HG03159 (cell line): ENCODE data around the gene IGFBP5.

Experiments
- ATAC-seq: cut with Tn5 transposase; IDR thresholded peaks from one replicate; pipeline ENCODE4 v1.9.1; 2021; ENCODE audit warnings: mild to moderate bottlenecking, moderate library complexity; ENCODE audit not compliant: unreplicated experiment

Gene IGFBP5

DNA sequence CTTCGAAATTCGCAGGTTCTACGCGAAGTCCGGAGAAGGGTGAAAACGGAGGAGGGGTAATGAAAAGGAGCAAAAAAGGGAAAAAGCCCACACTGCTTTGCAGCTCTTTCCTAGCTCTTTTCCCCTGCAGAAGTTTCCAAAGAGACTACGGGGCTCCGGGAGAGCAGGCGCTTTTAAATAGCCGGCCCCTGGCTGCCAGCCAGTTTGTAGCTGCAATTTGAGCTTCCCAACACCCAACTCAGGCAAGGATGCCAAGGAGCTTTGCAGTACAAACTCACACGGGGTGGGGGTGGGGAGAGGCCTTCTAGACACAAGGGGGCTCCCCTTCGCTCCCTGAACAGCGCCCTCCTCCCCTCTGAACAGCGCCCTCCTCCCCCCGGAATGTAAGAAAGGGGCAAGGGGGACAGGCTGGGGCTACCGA, at the start of gene IGFBP5:
Gene IGFBP5 (minus strand): TSS at position 149 of the 421 bp plus-strand sequence. CDS start 774 bp downstream, outside the sequence.
- ATAC-seq, result no peak

GRCh38 chr2:216743781-216744180, 48.4 kb upstream of the IGFBP5 start:
- ATAC-seq, result no peak

DNA sequence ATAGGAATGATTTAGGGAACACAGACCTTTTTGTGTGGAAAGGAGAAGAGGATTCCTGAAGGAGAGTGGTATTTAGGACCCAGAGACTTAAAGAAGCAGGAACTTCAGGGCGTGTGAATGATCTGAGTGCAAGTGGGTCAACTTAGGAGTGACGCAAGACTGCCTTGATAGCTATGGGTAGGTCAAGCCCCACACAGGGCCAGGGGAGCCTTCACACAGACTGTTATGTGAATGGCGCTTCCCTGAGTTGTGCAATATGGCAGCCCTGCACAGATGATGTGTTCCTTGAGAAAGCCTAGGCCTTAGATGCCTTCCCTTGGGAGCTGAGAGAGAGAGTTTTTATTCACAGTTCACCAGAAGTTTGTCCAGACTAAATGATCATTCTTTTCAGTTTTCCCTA, 47.1 kb upstream of the IGFBP5 start:
- ATAC-seq, result no peak

- ATAC-seq, result no peak
Observed at GRCh38 chr2:216741223-216741593, 45.9 kb upstream of the IGFBP5 start.

DNA sequence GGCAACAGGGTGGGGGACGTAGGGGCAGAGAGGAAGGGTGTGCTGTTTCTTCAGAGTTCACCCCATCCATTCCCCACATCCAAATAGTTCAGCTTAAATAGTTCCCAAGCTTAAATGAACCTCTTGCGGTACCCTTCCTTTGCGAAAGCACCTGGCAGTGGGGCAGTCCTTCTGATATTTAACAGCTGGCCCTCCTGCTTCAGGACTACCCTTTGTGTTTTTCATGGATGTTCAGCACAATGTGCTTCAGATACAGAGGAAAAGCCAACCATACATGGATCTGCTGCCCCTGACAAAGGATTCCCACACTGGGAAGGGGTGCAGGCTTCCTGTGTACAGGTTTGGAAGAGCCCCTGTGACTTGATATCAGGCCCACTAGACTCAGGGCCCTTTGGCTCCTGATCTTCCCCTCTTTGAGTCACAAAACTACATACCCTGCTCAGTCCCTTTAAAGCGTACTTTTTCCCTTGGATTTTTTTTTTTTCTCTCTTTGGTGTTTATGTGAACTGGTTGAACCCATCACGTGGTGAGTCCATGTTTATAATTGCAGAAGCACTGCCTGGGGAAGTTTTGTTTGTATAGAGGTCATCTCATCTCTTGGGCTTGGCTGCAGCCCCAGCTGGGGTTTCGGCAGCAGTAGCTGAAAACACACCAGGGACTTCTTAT, 45.3 kb upstream of the IGFBP5 start:
- ATAC-seq, result no peak

- ATAC-seq, result no peak
Observed at GRCh38 chr2:216739035-216739434, 43.7 kb upstream of the IGFBP5 start.

DNA sequence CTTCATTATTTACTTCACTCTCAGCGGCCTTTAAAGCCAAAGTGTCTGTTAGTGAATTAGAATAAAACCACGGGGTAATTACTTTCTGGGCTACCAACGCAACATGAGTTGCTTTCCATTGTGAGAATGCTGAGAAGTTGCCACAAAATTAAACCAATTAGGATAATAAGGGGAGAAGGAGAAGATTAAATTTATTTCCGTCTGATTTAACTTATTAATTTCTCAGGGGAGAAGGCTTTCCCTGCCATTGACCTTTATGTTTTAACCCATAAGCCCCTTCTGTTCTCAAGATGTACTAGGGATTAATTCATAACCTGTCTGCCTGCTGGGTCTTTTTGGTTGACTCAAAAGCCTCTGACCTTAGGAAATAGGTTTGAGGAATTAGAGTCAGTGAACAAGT, 42.3 kb upstream of the IGFBP5 start:
- ATAC-seq, result no peak

DNA sequence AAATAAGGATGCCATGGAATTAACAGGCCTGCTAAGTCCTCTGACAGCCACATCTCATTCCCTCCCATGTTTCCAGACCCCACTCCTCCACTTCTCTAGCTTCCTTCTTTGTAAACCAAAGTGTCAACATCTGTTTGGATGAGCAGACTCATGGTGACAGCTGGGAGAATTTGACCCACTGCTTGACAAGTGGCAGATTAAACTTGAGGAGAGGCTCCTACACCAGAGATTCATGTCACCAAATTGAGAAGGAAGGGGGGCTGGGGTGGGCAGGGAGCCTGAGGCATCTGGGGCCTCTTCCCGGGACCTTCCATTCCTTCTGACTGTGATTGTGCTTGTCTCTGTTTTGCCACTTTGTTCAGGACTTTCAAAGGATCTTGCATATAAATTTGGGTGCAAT, 41.0 kb upstream of the IGFBP5 start:
- no peak for ATAC-seq

DNA sequence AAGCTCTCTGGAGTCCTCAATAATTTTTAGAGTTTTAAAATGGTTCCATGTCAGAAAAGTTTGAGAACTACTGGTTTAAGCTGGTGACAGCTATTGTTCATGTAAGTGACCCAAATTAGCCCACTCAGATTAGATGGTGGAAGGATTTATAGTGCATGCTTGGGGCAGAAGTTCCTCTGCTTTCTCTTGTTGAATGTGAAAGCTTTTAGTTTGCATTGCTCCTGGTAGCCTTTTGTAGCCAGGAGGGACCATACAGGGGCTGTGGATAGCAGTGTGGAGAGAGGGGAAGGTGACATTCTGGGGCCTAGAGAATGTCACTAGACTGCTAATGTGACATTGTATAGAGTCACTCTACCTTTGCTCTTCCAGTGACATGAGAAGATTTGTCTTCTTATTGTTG, 40.3 kb upstream of the IGFBP5 start:
- no peak for ATAC-seq

DNA sequence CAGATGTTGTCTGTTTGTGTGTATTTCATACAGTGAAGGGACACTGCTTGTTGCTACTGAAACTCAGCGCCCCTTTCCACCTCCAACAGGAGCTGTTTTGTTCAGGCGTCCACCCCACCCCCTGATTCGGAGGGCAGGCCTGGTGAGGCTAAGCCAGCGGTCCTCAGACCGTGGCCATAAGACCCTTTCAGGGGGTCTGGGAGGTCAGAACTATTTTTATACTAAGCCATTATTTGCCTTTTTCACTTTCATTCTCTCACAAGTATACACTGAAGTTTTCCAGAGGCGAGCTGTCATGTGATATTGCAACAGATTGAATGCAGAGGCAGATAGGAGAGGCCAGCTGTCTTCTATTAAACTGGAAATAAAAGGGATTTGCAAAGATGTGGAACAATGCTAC, 39.7 kb upstream of the IGFBP5 start:
- no peak for ATAC-seq

GRCh38 chr2:216733046-216733445, 37.7 kb upstream of the IGFBP5 start:
- ATAC-seq, result no peak

DNA sequence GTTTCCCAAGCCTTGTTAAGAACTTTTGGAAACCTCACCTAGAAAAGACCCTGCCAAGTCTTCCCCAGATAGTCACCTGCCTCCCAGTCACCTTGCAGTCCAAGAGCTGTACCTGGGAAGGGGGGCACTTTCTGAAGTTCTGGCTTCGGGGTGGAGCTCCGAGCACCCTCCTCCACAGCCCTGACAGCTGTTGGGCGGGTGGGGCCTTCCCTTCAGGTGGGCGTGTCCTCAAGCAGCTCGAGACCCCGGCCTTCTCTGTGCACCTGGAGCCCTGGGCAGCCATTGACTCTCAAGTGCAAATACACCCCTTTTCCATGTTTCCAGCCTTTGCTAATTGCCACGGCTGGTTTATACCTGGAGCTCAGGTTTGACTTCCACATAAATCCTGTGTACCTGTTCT, 37.0 kb upstream of the IGFBP5 start:
- ATAC-seq, result no peak

GRCh38 chr2:216731465-216731864, 36.1 kb upstream of the IGFBP5 start:
- ATAC-seq, result no peak

GRCh38 chr2:216730871-216731270, 35.5 kb upstream of the IGFBP5 start:
- no peak for ATAC-seq

GRCh38 chr2:216727346-216728122, 32.2 kb upstream of the IGFBP5 start:
- no peak for ATAC-seq

DNA sequence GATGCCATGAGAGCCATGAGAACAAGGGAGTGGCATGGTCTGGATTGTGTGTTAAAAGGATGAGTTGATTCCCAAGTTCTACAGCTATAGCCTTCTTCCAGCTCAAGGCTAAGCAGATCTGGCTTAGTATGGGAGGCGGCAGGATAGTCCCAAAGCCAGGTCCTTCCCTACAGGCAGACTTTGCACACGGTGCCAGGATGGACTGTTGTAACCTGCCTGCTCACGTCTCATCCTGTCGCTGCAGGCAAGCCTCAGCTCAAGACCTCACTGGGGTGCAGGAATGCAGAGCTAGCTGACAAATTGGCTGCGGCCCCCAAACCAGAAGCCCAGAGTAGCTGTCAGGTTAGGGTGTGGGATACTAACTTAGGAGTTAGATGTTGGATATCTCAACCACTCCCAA, 28.8 kb upstream of the IGFBP5 start:
- ATAC-seq, result no peak

DNA sequence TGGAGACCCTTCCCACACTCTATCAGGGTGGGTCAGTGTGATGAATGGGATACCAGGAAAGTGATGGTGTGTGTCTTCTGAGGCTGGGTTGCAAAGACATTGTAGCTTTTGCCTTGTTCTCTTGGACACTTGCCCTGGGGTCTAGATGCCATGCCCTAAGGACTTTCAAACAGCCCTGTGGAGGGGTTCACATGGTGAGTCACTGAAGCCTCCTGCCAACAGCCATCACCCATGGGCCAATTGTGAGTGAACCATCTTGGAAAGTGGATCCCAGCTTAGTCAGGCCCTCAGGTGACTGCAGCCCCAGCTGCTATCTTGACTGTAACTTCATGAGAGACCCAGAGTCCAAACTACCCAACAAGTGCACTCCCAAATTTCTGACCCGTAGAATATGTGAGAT, 25.8 kb upstream of the IGFBP5 start:
- no peak for ATAC-seq

GRCh38 chr2:216720722-216721121, 25.4 kb upstream of the IGFBP5 start:
- ATAC-seq, result no peak

DNA sequence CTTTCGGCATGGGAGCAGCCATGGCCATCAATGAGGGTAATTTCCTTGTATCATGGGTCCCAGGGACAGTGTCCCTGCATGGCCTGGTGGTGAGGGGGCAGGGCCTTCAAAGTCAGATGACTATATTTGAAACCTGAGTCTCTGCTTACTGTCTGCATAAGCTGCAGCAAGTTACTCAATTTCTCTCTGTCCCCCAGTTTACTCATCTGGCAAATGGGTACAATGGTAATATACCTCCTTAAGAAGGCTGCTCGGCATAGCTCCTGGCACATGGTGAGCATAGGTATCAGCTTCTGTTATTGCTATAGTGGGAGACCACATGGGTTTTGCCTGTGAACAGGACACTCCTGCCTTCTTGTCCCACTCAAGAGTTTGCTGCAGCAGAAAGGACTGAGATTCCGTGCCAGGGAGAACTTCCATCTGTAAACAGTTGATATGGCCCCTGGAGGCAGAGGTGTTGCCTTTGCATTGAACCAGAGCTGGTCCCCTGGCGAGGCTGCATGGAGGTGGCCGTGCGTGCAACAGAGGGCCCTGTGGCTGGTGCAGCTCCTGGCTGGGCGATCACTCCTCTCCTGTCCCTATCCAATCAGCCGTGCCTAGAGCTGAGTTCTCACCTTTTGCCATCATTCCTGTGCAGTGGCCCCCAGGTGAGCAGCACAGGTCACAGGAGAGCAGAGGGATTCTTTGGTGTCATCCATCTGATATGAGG, 22.7 kb upstream of the IGFBP5 start:
- ATAC-seq, result no peak

DNA sequence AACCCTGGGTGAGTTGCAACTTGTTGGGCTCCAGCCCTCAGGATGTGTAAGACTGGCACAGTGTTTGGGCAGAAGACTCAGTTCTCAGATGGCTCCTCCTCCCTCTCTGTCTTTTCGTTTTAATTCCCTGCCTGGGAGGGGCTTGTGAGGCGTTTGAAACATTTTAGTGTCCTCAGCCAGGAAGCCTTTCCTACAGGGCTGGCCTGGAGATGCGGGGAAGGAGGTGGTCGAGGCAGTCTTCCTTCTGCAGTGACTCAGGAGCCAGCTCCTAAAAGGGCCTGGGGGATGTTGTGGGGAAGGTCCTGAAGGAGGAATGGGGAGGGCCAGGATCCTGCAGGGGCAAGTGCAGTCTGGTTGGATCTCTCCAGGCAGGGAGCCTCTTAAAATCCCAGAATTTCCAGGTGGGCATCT, 22.1 kb upstream of the IGFBP5 start:
- ATAC-seq, result no peak

GRCh38 chr2:216716109-216716508, 20.8 kb upstream of the IGFBP5 start:
- ATAC-seq, result no peak

- ATAC-seq, result no peak
Observed at GRCh38 chr2:216715402-216715974, 20.1 kb upstream of the IGFBP5 start.
